Astrocyte (in vitro differentiated cells and primary cell): ENCODE results near the gene COX20. TPM values are rescaled to one million over a fixed set of nuclear protein-coding genes. Genes with fewer than 3 reads are reported as not detected.

Source experiments
- DNase-seq: peaks from one replicate; pipeline ENCODE4 v3.0.0-alpha.2; 2010; ENCODE audit warnings: low read depth
- FAIRE-seq: peaks from 2 replicates; lab custom pipeline; 2011; peaks lifted over from hg19 to GRCh38; lab: Jason Lieb, UNC
- H2AFZ ChIP-seq: 2 replicates; pipeline ENCODE4 v1.6.0; 2012; ENCODE audit warnings: low read depth, low read length, inconsistent platforms
- H3K27ac ChIP-seq: 2 replicates; pipeline ENCODE4 v1.5.1; 2011; ENCODE audit warnings: low read depth, low read length, inconsistent platforms
- H3K27me3 ChIP-seq: 2 replicates; pipeline ENCODE4 v1.6.0; 2011; ENCODE audit warnings: low read length, inconsistent platforms; ENCODE audit not compliant: insufficient read depth
- H3K36me3 ChIP-seq: 2 replicates; pipeline ENCODE4 v1.5.1; 2011; ENCODE audit warnings: low read length, inconsistent platforms; ENCODE audit not compliant: insufficient read depth
- H3K4me1 ChIP-seq: 2 replicates; pipeline ENCODE4 v1.5.1; 2011; ENCODE audit warnings: low read length, inconsistent platforms; ENCODE audit not compliant: insufficient read depth
- H3K4me2 ChIP-seq: 2 replicates; pipeline ENCODE4 v1.6.0; 2012; ENCODE audit warnings: low read length, inconsistent platforms
- H3K4me3 ChIP-seq: 2 replicates; pipeline ENCODE4 v1.5.1; 2011; ENCODE audit warnings: low read depth, mild to moderate bottlenecking, low read length, inconsistent platforms; ENCODE audit not compliant: insufficient read depth
- H3K79me2 ChIP-seq: 2 replicates; pipeline ENCODE4 v1.6.0; 2012; ENCODE audit warnings: mild to moderate bottlenecking, low read length, inconsistent platforms; ENCODE audit not compliant: insufficient read depth
- H3K9ac ChIP-seq: 2 replicates; pipeline ENCODE4 v1.6.0; 2012; ENCODE audit warnings: mild to moderate bottlenecking, low read length, inconsistent platforms
- H3K9me3 ChIP-seq: 2 replicates; pipeline ENCODE4 v1.5.1; 2012; ENCODE audit warnings: low read depth, mild to moderate bottlenecking, low read length, inconsistent platforms; ENCODE audit not compliant: insufficient read depth
- H4K20me1 ChIP-seq: 2 replicates; pipeline ENCODE4 v1.6.0; 2012; ENCODE audit warnings: low read length, inconsistent platforms; ENCODE audit not compliant: insufficient read depth
- H3K27ac Mint-ChIP-seq: one replicate; pipeline ENCODE4 v1.8.0; 2021; ENCODE audit warnings: mild to moderate bottlenecking, mixed read lengths; ENCODE audit not compliant: unreplicated experiment
- H3K27me3 Mint-ChIP-seq: one replicate; pipeline ENCODE4 v1.8.0; 2021; ENCODE audit warnings: low read depth, mixed read lengths; ENCODE audit not compliant: unreplicated experiment
- H3K36me3 Mint-ChIP-seq: one replicate; pipeline ENCODE4 v1.8.0; 2021; ENCODE audit warnings: low read depth, mixed read lengths; ENCODE audit not compliant: unreplicated experiment
- H3K4me1 Mint-ChIP-seq: one replicate; pipeline ENCODE4 v1.8.0; 2021; ENCODE audit warnings: low read depth, mixed read lengths; ENCODE audit not compliant: unreplicated experiment
- H3K4me3 Mint-ChIP-seq: one replicate; pipeline ENCODE4 v1.8.0; 2021; ENCODE audit warnings: mild to moderate bottlenecking, moderate library complexity, mixed read lengths; ENCODE audit not compliant: unreplicated experiment
- H3K9me3 Mint-ChIP-seq: one replicate; pipeline ENCODE4 v1.8.0; 2021; ENCODE audit warnings: mild to moderate bottlenecking, mixed read lengths; ENCODE audit not compliant: unreplicated experiment
- CTCF ChIP-seq: IDR thresholded peaks from 2 replicates; pipeline ENCODE4 v1.5.1; 2011; ENCODE audit warnings: low read depth, mild to moderate bottlenecking, inconsistent platforms, low read length, moderate library complexity; ENCODE audit not compliant: insufficient read depth
- EZH2 ChIP-seq: IDR thresholded peaks from 2 replicates; pipeline ENCODE4 v1.6.1; 2012; ENCODE audit warnings: mild to moderate bottlenecking, low read length, inconsistent platforms; ENCODE audit not compliant: insufficient read depth
- total RNA-seq: library from RNA; stranded (reverse); gene quantifications from 2 replicates; pipeline ENCODE4 v1.2.1, GENCODE V29; 2021

COX20 gene
- total RNA-seq, 1 donor from 2014 or later, result 51.0 TPM

- no peak overlapping the region for H2AFZ ChIP-seq
- H3K4me3 ChIP-seq, result peak overlapping the region; percentile 21
- no peaks in the 10 kb centered on the region for H3K9me3 Mint-ChIP-seq
- H3K4me1 Mint-ChIP-seq, result peaks cover 31% of the 10 kb centered on the region
- H3K27me3 ChIP-seq, result no peaks in the 10 kb centered on the region
- FAIRE-seq, result no peak
- H3K27me3 Mint-ChIP-seq, result no peaks in the 10 kb centered on the region
- no peak for DNase-seq
- no peak overlapping the region for H3K9ac ChIP-seq
- TF ChIP-seq EZH2 (no peak), CTCF (no peak)
- peak overlapping the region; percentile 89 for H3K4me2 ChIP-seq
- H3K27ac ChIP-seq, result no peak overlapping the region
- H3K36me3 Mint-ChIP-seq, result peaks cover 17% of the 10 kb centered on the region
- no peaks in the 10 kb centered on the region for H3K9me3 ChIP-seq
- H3K27ac Mint-ChIP-seq, result no peak overlapping the region
- peaks cover 18% of the 10 kb centered on the region for H3K36me3 ChIP-seq
- peak overlapping the region; percentile 95 for H3K4me3 Mint-ChIP-seq
- H3K4me1 ChIP-seq, result peaks cover 13% of the 10 kb centered on the region
- peaks cover 34% of the 10 kb centered on the region for H4K20me1 ChIP-seq
- H3K79me2 ChIP-seq, result peaks cover 72% of the 10 kb centered on the region
Observed at GRCh38 chr1:244837597-244838258, 2.3 kb downstream of the COX20 start.

- no peak overlapping the region for H3K27ac Mint-ChIP-seq
- no peak overlapping the region for H3K9ac ChIP-seq
- peaks cover 34% of the 10 kb centered on the region for H3K36me3 ChIP-seq
- H3K4me3 ChIP-seq, result no peak overlapping the region
- peaks cover 28% of the 10 kb centered on the region for H3K4me1 Mint-ChIP-seq
- peak; percentile 71 for DNase-seq
- TF ChIP-seq CTCF (no peak), EZH2 (no peak)
- FAIRE-seq, result no peak
- H3K4me3 Mint-ChIP-seq, result no peak overlapping the region
- H3K27me3 ChIP-seq, result no peaks in the 10 kb centered on the region
- H3K79me2 ChIP-seq, result peaks cover 81% of the 10 kb centered on the region
- no peaks in the 10 kb centered on the region for H3K9me3 ChIP-seq
- H3K9me3 Mint-ChIP-seq, result no peaks in the 10 kb centered on the region
- H3K4me1 ChIP-seq, result peaks cover 9% of the 10 kb centered on the region
- peaks cover 17% of the 10 kb centered on the region for H3K36me3 Mint-ChIP-seq
- H2AFZ ChIP-seq, result no peak overlapping the region
- no peak overlapping the region for H3K4me2 ChIP-seq
- peaks cover 38% of the 10 kb centered on the region for H4K20me1 ChIP-seq
- no peaks in the 10 kb centered on the region for H3K27me3 Mint-ChIP-seq
- no peak overlapping the region for H3K27ac ChIP-seq
Observed at GRCh38 chr1:244839656-244840055, 4.2 kb downstream of the COX20 start.

DNA sequence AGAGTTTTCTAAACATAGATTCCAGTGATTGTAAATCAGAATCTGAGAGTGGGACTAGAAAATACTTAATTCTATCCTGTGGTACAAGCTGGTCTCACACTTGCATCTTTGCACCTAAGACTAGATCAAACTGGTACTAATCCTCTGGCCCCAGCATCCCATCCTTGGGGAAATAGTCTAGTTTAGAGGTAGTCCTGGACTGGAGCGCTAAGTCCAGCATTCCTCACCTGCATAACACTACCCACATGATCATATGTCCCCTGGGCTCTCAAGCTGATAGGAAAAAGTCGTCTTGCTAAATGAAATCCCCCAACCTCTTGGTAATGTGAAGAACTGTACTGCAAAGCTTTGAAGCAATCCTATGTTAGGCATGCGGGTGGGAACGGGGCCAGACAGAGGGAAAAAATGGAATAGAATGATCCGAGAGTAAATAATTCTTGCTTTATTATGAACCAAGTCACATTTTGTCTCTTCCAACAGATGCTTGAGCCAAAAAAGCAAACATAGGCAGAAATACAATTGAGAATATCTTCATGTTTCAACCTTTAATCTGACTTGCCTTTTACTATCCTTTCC lies 4.8 kb downstream of the COX20 start:
- Mint-ChIP-seq H3K4me3 (no peak overlapping the region), H3K9me3 (no peaks in the 10 kb centered on the region), H3K27me3 (no peaks in the 10 kb centered on the region), H3K36me3 (peaks cover 17% of the 10 kb centered on the region), H3K27ac (peak overlapping the region; percentile 30), H3K4me1 (peaks cover 28% of the 10 kb centered on the region)
- Histone ChIP-seq H3K4me2 (peak overlapping the region; percentile 3), H3K4me3 (no peak overlapping the region), H3K9me3 (no peaks in the 10 kb centered on the region), H4K20me1 (peaks cover 38% of the 10 kb centered on the region), H3K27ac (no peak overlapping the region), H3K79me2 (peaks cover 86% of the 10 kb centered on the region), H3K9ac (no peak overlapping the region), H3K4me1 (peaks cover 9% of the 10 kb centered on the region), H2AFZ (no peak overlapping the region), H3K36me3 (peaks cover 40% of the 10 kb centered on the region), H3K27me3 (no peaks in the 10 kb centered on the region)
- TF ChIP-seq CTCF (no peak), EZH2 (no peak)
- DNase-seq (no peak), FAIRE-seq (no peak)
